Astrocyte (in vitro differentiated cells and primary cell): Measurements from ENCODE around the gene COMMD3. TPM values are rescaled to one million over a fixed set of nuclear protein-coding genes. Genes with fewer than 3 reads are reported as not detected.

Experiments
- DNase-seq: peaks from one replicate; pipeline ENCODE4 v3.0.0-alpha.2; 2010; ENCODE audit warnings: low read depth
- FAIRE-seq: peaks from 2 replicates; lab custom pipeline; 2011; peaks lifted over from hg19 to GRCh38; lab: Jason Lieb, UNC
- H2AFZ ChIP-seq: 2 replicates; pipeline ENCODE4 v1.6.0; 2012; ENCODE audit warnings: low read depth, low read length, inconsistent platforms
- H3K27ac ChIP-seq: 2 replicates; pipeline ENCODE4 v1.5.1; 2011; ENCODE audit warnings: low read depth, low read length, inconsistent platforms
- H3K27me3 ChIP-seq: 2 replicates; pipeline ENCODE4 v1.6.0; 2011; ENCODE audit warnings: low read length, inconsistent platforms; ENCODE audit not compliant: insufficient read depth
- H3K36me3 ChIP-seq: 2 replicates; pipeline ENCODE4 v1.5.1; 2011; ENCODE audit warnings: low read length, inconsistent platforms; ENCODE audit not compliant: insufficient read depth
- H3K4me1 ChIP-seq: 2 replicates; pipeline ENCODE4 v1.5.1; 2011; ENCODE audit warnings: low read length, inconsistent platforms; ENCODE audit not compliant: insufficient read depth
- H3K4me2 ChIP-seq: 2 replicates; pipeline ENCODE4 v1.6.0; 2012; ENCODE audit warnings: low read length, inconsistent platforms
- H3K4me3 ChIP-seq: 2 replicates; pipeline ENCODE4 v1.5.1; 2011; ENCODE audit warnings: low read depth, mild to moderate bottlenecking, low read length, inconsistent platforms; ENCODE audit not compliant: insufficient read depth
- H3K79me2 ChIP-seq: 2 replicates; pipeline ENCODE4 v1.6.0; 2012; ENCODE audit warnings: mild to moderate bottlenecking, low read length, inconsistent platforms; ENCODE audit not compliant: insufficient read depth
- H3K9ac ChIP-seq: 2 replicates; pipeline ENCODE4 v1.6.0; 2012; ENCODE audit warnings: mild to moderate bottlenecking, low read length, inconsistent platforms
- H3K9me3 ChIP-seq: 2 replicates; pipeline ENCODE4 v1.5.1; 2012; ENCODE audit warnings: low read depth, mild to moderate bottlenecking, low read length, inconsistent platforms; ENCODE audit not compliant: insufficient read depth
- H4K20me1 ChIP-seq: 2 replicates; pipeline ENCODE4 v1.6.0; 2012; ENCODE audit warnings: low read length, inconsistent platforms; ENCODE audit not compliant: insufficient read depth
- H3K27ac Mint-ChIP-seq: one replicate; pipeline ENCODE4 v1.8.0; 2021; ENCODE audit warnings: mild to moderate bottlenecking, mixed read lengths; ENCODE audit not compliant: unreplicated experiment
- H3K27me3 Mint-ChIP-seq: one replicate; pipeline ENCODE4 v1.8.0; 2021; ENCODE audit warnings: low read depth, mixed read lengths; ENCODE audit not compliant: unreplicated experiment
- H3K36me3 Mint-ChIP-seq: one replicate; pipeline ENCODE4 v1.8.0; 2021; ENCODE audit warnings: low read depth, mixed read lengths; ENCODE audit not compliant: unreplicated experiment
- H3K4me1 Mint-ChIP-seq: one replicate; pipeline ENCODE4 v1.8.0; 2021; ENCODE audit warnings: low read depth, mixed read lengths; ENCODE audit not compliant: unreplicated experiment
- H3K4me3 Mint-ChIP-seq: one replicate; pipeline ENCODE4 v1.8.0; 2021; ENCODE audit warnings: mild to moderate bottlenecking, moderate library complexity, mixed read lengths; ENCODE audit not compliant: unreplicated experiment
- H3K9me3 Mint-ChIP-seq: one replicate; pipeline ENCODE4 v1.8.0; 2021; ENCODE audit warnings: mild to moderate bottlenecking, mixed read lengths; ENCODE audit not compliant: unreplicated experiment
- EZH2 ChIP-seq: IDR thresholded peaks from 2 replicates; pipeline ENCODE4 v1.6.1; 2012; ENCODE audit warnings: mild to moderate bottlenecking, low read length, inconsistent platforms; ENCODE audit not compliant: insufficient read depth
- total RNA-seq: library from RNA; stranded (reverse); gene quantifications from 2 replicates; pipeline ENCODE4 v1.2.1, GENCODE V29; 2021
- TF ChIP-seq, protein P1 (sequence below): IDR thresholded peaks from 2 replicates; pipeline ENCODE4 v1.5.1; 2011; ENCODE audit warnings: low read depth, mild to moderate bottlenecking, inconsistent platforms, low read length, moderate library complexity; ENCODE audit not compliant: insufficient read depth

Gene COMMD3
- total RNA-seq, 1 donor from 2014 or later = 28.8 TPM

DNA sequence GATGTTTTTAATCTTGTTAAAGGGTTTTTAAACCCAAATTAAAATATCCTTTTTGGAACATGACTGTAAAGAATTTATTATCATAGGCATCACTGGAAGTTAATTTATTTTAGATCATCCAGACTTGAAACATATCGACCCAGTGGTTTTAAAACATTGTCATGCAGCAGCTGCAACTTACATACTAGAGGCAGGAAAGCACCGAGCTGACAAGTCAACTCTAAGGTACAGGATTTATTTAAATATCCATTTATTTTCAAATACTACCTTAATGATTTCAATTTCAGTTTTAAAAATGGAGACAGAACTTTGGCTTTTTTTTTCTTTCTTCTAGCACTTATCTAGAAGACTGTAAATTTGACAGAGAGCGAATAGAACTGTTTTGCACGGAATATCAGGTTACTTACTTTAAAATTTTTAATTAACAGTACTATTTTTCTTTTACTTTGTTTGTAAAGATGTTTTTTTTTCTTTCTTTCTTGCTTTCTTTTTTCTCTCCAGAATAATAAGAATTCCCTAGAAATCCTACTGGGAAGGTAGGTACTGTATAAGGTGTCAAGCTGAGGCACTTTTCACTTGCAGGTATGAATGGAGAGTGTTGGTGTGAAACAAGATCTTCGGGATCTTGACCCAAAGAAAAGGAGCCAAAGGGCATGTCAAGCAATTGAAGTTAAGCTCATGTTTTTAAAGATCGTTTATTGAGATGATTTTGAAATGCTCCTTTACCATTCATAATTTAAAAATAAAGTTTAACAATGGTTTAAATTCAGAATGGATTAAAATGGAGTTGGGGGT, 1.8 kb downstream of the COMMD3 start:
- H3K36me3 ChIP-seq = no peaks in the 10 kb centered on the region
- TF ChIP-seq, protein P1, sequence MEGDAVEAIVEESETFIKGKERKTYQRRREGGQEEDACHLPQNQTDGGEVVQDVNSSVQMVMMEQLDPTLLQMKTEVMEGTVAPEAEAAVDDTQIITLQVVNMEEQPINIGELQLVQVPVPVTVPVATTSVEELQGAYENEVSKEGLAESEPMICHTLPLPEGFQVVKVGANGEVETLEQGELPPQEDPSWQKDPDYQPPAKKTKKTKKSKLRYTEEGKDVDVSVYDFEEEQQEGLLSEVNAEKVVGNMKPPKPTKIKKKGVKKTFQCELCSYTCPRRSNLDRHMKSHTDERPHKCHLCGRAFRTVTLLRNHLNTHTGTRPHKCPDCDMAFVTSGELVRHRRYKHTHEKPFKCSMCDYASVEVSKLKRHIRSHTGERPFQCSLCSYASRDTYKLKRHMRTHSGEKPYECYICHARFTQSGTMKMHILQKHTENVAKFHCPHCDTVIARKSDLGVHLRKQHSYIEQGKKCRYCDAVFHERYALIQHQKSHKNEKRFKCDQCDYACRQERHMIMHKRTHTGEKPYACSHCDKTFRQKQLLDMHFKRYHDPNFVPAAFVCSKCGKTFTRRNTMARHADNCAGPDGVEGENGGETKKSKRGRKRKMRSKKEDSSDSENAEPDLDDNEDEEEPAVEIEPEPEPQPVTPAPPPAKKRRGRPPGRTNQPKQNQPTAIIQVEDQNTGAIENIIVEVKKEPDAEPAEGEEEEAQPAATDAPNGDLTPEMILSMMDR = no peak
- TF ChIP-seq EZH2 = no peak
- H3K27me3 Mint-ChIP-seq = peaks cover 37% of the 10 kb centered on the region
- peaks cover 2% of the 10 kb centered on the region for H3K36me3 Mint-ChIP-seq
- peaks cover 11% of the 10 kb centered on the region for H3K27me3 ChIP-seq
- H3K4me2 ChIP-seq = peak overlapping the region; percentile 87
- no peak overlapping the region for H3K4me3 ChIP-seq
- H3K9me3 Mint-ChIP-seq = no peaks in the 10 kb centered on the region
- peak overlapping the region; percentile 47 for H3K4me3 Mint-ChIP-seq
- peaks cover 27% of the 10 kb centered on the region for H3K79me2 ChIP-seq
- peaks cover 11% of the 10 kb centered on the region for H3K4me1 Mint-ChIP-seq
- DNase-seq = no peak
- H3K9ac ChIP-seq = no peak overlapping the region
- peaks cover 21% of the 10 kb centered on the region for H3K4me1 ChIP-seq
- peak; percentile 29 for FAIRE-seq
- no peak overlapping the region for H3K27ac Mint-ChIP-seq
- H3K27ac ChIP-seq = no peak overlapping the region
- H4K20me1 ChIP-seq = peaks cover 9% of the 10 kb centered on the region
- no peak overlapping the region for H2AFZ ChIP-seq
- H3K9me3 ChIP-seq = no peaks in the 10 kb centered on the region

DNA sequence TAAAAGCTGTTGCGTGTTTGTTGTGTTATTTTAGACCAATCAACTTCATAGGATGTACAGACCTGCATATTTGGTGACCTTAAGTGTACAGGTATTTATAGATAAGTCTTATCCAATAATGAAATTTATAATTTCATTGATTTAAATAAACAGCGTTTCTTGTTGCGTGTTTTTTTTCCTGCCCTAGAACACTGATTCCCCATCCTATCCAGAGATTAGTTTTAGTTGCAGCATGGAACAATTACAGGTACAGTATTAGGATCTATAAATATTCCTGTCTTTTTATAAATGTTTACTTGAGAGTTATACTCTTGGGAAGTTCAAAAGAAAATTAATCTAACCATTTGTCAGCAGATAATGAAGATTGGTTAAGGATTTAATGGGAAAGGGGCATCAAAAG, 2.6 kb downstream of the COMMD3 start:
- Histone ChIP-seq H3K9ac (no peak overlapping the region), H3K36me3 (no peaks in the 10 kb centered on the region), H3K27me3 (peaks cover 19% of the 10 kb centered on the region), H4K20me1 (peaks cover 17% of the 10 kb centered on the region), H3K4me2 (no peak overlapping the region), H3K4me3 (no peak overlapping the region), H3K27ac (no peak overlapping the region), H3K4me1 (peaks cover 21% of the 10 kb centered on the region), H3K9me3 (no peaks in the 10 kb centered on the region), H3K79me2 (peaks cover 35% of the 10 kb centered on the region), H2AFZ (no peak overlapping the region)
- TF ChIP-seq, protein P1 = no peak
- TF ChIP-seq EZH2 = no peak
- Mint-ChIP-seq H3K4me1 (peaks cover 11% of the 10 kb centered on the region), H3K4me3 (no peak overlapping the region), H3K27ac (no peak overlapping the region), H3K9me3 (no peaks in the 10 kb centered on the region), H3K27me3 (peaks cover 43% of the 10 kb centered on the region), H3K36me3 (peaks cover 2% of the 10 kb centered on the region)
- DNase-seq (no peak), FAIRE-seq (no peak)

DNA sequence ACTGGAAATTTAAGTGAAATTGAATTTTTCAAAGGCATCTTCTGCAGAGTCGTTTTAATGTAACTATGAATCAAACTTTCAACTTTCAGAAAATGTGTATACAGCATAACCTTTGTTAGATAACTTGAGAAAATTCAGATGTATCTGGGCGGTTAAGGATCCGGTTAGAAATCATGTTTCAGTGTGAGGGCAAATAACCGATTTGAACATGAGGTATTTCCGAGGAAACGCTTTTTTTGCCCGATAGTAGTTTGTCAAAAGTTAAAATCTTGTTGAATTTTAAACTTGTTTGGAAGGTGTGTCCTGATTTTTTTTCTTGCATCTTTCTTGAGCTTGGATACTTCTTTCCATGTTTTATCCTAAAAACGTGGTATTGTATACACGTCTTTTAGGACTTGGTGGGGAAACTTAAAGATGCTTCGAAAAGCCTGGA, 3.4 kb downstream of the COMMD3 start:
- FAIRE-seq (no peak), DNase-seq (no peak)
- peaks cover 17% of the 10 kb centered on the region for H3K4me1 Mint-ChIP-seq
- no peaks in the 10 kb centered on the region for H3K9me3 Mint-ChIP-seq
- peak overlapping the region; percentile 88 for H3K4me3 Mint-ChIP-seq
- Histone ChIP-seq H4K20me1 (peaks cover 25% of the 10 kb centered on the region), H2AFZ (no peak overlapping the region), H3K4me2 (peak overlapping the region; percentile 80), H3K4me3 (peak overlapping the region; percentile 50), H3K27ac (no peak overlapping the region), H3K9me3 (no peaks in the 10 kb centered on the region), H3K79me2 (peaks cover 43% of the 10 kb centered on the region), H3K36me3 (no peaks in the 10 kb centered on the region), H3K27me3 (peaks cover 27% of the 10 kb centered on the region), H3K4me1 (peaks cover 22% of the 10 kb centered on the region), H3K9ac (peak overlapping the region; percentile 64)
- peaks cover 45% of the 10 kb centered on the region for H3K27me3 Mint-ChIP-seq
- TF ChIP-seq, protein P1 = no peak
- no peak for TF ChIP-seq EZH2
- peaks cover 2% of the 10 kb centered on the region for H3K36me3 Mint-ChIP-seq
- H3K27ac Mint-ChIP-seq = no peak overlapping the region
